Stimulated activated naive CD8-positive, alpha-beta T cell treated with anti-CD3 and anti-CD28 coated beads, Interleukin-15, amount 100 ng/mL, for 72 hours (primary cell): ENCODE results near the gene PRODH2.
"Not testable (repeated sequence)": the region's sequence is repeated elsewhere in the genome, so short reads cannot be mapped to it uniquely, and the experiment has no call there.

Experiments used
- ATAC-seq: fragments of 150-1000 bp; cut with Tn5 transposase; 2 replicates; pipeline ENCODE4 v1.10.0; 2021; ENCODE audit warnings: mild to moderate bottlenecking, moderate library complexity
- DNase-seq, 2 donors: peaks; one replicate each; pipeline ENCODE4 v3.0.0; 2021 to 2022
- H3K27ac Mint-ChIP-seq, 2 donors: one replicate each; pipeline ENCODE4 v1.8.0; 2022; ENCODE audit warnings: mild to moderate bottlenecking in 2 of 2, mixed read lengths in 2 of 2, moderate library complexity in 2 of 2
- H3K27me3 Mint-ChIP-seq: one replicate; pipeline ENCODE4 v1.8.0; 2022; ENCODE audit warnings: mixed read lengths
- H3K4me1 Mint-ChIP-seq: one replicate; pipeline ENCODE4 v1.8.0; 2022; ENCODE audit warnings: mild to moderate bottlenecking, mixed read lengths
- H3K4me3 Mint-ChIP-seq, 2 donors: one replicate each; pipeline ENCODE4 v1.8.0; 2022; ENCODE audit warnings: mild to moderate bottlenecking in 2 of 2, mixed read lengths in 2 of 2, moderate library complexity in 1 of 2
- H3K9me3 Mint-ChIP-seq, 2 donors: one replicate each; pipeline ENCODE4 v1.8.0; 2022; ENCODE audit warnings: mixed read lengths in 2 of 2

PRODH2 gene

GRCh38 chr19:35846038-35846668 is 33.5 kb upstream of the PRODH2 start:
- H3K9me3 Mint-ChIP-seq, result peaks cover 0 to 9% of the 10 kb centered on the region in 2 donors
- DNase-seq (peak in 1 of 2 donors; percentile 21), ATAC-seq (peak; percentile 56)
- H3K27ac Mint-ChIP-seq, result no peak overlapping the region
- H3K4me1 Mint-ChIP-seq, result peaks cover 34% of the 10 kb centered on the region
- H3K4me3 Mint-ChIP-seq, result peak overlapping the region; percentile 31 to 42
- H3K27me3 Mint-ChIP-seq, result peaks cover 84% of the 10 kb centered on the region

- Mint-ChIP-seq H3K27me3 (peaks cover 77% of the 10 kb centered on the region), H3K4me1 (peaks cover 30% of the 10 kb centered on the region), H3K27ac (no peak overlapping the region), H3K4me3 (peak overlapping the region; percentile 55 to 73), H3K9me3 (peaks cover 0 to 9% of the 10 kb centered on the region in 2 donors)
- DNase-seq (no peak), ATAC-seq (peak; percentile 59)
These were observed 32.8 kb upstream of the PRODH2 start for GRCh38 chr19:35845215-35846037.

- Mint-ChIP-seq H3K27me3 (peaks cover 76% of the 10 kb centered on the region), H3K27ac (no peak overlapping the region), H3K9me3 (peaks cover 0 to 9% of the 10 kb centered on the region in 2 donors), H3K4me3 (peak overlapping the region; percentile 55 to 73), H3K4me1 (peaks cover 30% of the 10 kb centered on the region)
- DNase-seq, result no peak
- no peak for ATAC-seq
These were observed 32.0 kb upstream of the PRODH2 start for GRCh38 chr19:35844482-35845214.

GRCh38 chr19:35843676-35844481 is 31.2 kb upstream of the PRODH2 start:
- Mint-ChIP-seq H3K4me3 (no peak overlapping the region), H3K27me3 (peaks cover 68% of the 10 kb centered on the region), H3K4me1 (peaks cover 30% of the 10 kb centered on the region), H3K27ac (no peak overlapping the region), H3K9me3 (peaks cover 0 to 9% of the 10 kb centered on the region in 2 donors)
- DNase-seq, result no peak
- no peak for ATAC-seq

- H3K9me3 Mint-ChIP-seq, result peaks cover 0 to 9% of the 10 kb centered on the region in 2 donors
- H3K27ac Mint-ChIP-seq, result no peak overlapping the region
- no peak overlapping the region for H3K4me3 Mint-ChIP-seq
These were observed 30.1 kb upstream of the PRODH2 start for GRCh38 chr19:35842666-35843272.

GRCh38 chr19:35841961-35842595 is 29.4 kb upstream of the PRODH2 start:
- H3K4me3 Mint-ChIP-seq, result no peak overlapping the region
- H3K4me1 Mint-ChIP-seq, result peaks cover 30% of the 10 kb centered on the region
- DNase-seq, result no peak
- H3K27ac Mint-ChIP-seq, result no peak overlapping the region
- no peak for ATAC-seq
- peaks cover 0 to 9% of the 10 kb centered on the region in 2 donors for H3K9me3 Mint-ChIP-seq
- peaks cover 62% of the 10 kb centered on the region for H3K27me3 Mint-ChIP-seq

More at GRCh38 chr19:35842666-35843272, 30.1 kb upstream of the PRODH2 start:
- no peak for DNase-seq
- Mint-ChIP-seq H3K4me1 (peaks cover 30% of the 10 kb centered on the region), H3K27me3 (peaks cover 57% of the 10 kb centered on the region)
- ATAC-seq, result no peak

- H3K27ac Mint-ChIP-seq, DNase-seq, H3K4me1 Mint-ChIP-seq, H3K4me3 Mint-ChIP-seq, ATAC-seq, H3K9me3 Mint-ChIP-seq: not testable (repeated sequence)
- peaks cover 44% of the 10 kb centered on the region for H3K27me3 Mint-ChIP-seq
These were observed 23.5 kb upstream of the PRODH2 start for GRCh38 chr19:35836096-35836495.

GRCh38 chr19:35833972-35834371 is 21.3 kb upstream of the PRODH2 start:
- Mint-ChIP-seq H3K4me1 (no peaks in the 10 kb centered on the region), H3K27ac (no peak overlapping the region), H3K27me3 (peaks cover 62% of the 10 kb centered on the region), H3K9me3 (no peaks in the 10 kb centered on the region), H3K4me3 (no peak overlapping the region)
- no peak for ATAC-seq
- DNase-seq, result no peak

GRCh38 chr19:35832054-35832453 is 19.4 kb upstream of the PRODH2 start:
- ATAC-seq (no peak), DNase-seq (no peak)
- Mint-ChIP-seq H3K4me1 (no peaks in the 10 kb centered on the region), H3K9me3 (no peaks in the 10 kb centered on the region), H3K27me3 (peaks cover 60% of the 10 kb centered on the region), H3K4me3 (no peak overlapping the region), H3K27ac (no peak overlapping the region)

GRCh38 chr19:35830986-35831385 is 18.3 kb upstream of the PRODH2 start:
- no peak for ATAC-seq
- DNase-seq, result no peak
- Mint-ChIP-seq H3K4me3 (no peak overlapping the region), H3K9me3 (no peaks in the 10 kb centered on the region), H3K27me3 (peaks cover 52% of the 10 kb centered on the region), H3K27ac (no peak overlapping the region), H3K4me1 (no peaks in the 10 kb centered on the region)

- DNase-seq (peak in 1 of 2 donors; percentile 26), ATAC-seq (no peak)
- Mint-ChIP-seq H3K27ac (no peak overlapping the region), H3K9me3 (no peaks in the 10 kb centered on the region), H3K4me3 (no peak overlapping the region), H3K4me1 (no peaks in the 10 kb centered on the region), H3K27me3 (peaks cover 56% of the 10 kb centered on the region)
These were observed 16.2 kb upstream of the PRODH2 start for GRCh38 chr19:35828692-35829301.

GRCh38 chr19:35824150-35824549 is 11.5 kb upstream of the PRODH2 start:
- peaks cover 28% of the 10 kb centered on the region for H3K27me3 Mint-ChIP-seq
- no peaks in the 10 kb centered on the region for H3K4me1 Mint-ChIP-seq
- ATAC-seq, result no peak
- no peak for DNase-seq
- no peak overlapping the region for H3K4me3 Mint-ChIP-seq
- no peaks in the 10 kb centered on the region for H3K9me3 Mint-ChIP-seq
- H3K27ac Mint-ChIP-seq, result no peak overlapping the region

- Mint-ChIP-seq H3K4me3 (no peak overlapping the region), H3K9me3 (no peaks in the 10 kb centered on the region)
- no peak for ATAC-seq
These were observed 9.9 kb upstream of the PRODH2 start for GRCh38 chr19:35822579-35822978.

GRCh38 chr19:35818445-35818844 is 5.8 kb upstream of the PRODH2 start:
- Mint-ChIP-seq H3K9me3 (no peaks in the 10 kb centered on the region), H3K4me1 (no peaks in the 10 kb centered on the region), H3K27ac (no peak overlapping the region), H3K27me3 (peaks cover 47% of the 10 kb centered on the region), H3K4me3 (no peak overlapping the region)
- DNase-seq (no peak), ATAC-seq (no peak)

More at GRCh38 chr19:35822579-35822978, 9.9 kb upstream of the PRODH2 start:
- Mint-ChIP-seq H3K27ac (no peak overlapping the region), H3K4me1 (no peaks in the 10 kb centered on the region), H3K27me3 (peaks cover 36% of the 10 kb centered on the region)
- DNase-seq, result no peak
